HUES6 (cell line): ENCODE measurements around the gene CBX7.

Experiments used
- H3K27ac ChIP-seq: 2 replicates; pipeline ENCODE4 v1.7.0; 2013; ENCODE audit warnings: low read depth, mild to moderate bottlenecking, low read length, inconsistent platforms
- H3K27me3 ChIP-seq: 2 replicates; pipeline ENCODE4 v1.6.1; 2013; ENCODE audit warnings: low read length; ENCODE audit not compliant: control insufficient read depth, insufficient read depth
- H3K36me3 ChIP-seq: 2 replicates; pipeline ENCODE4 v1.6.1; 2013; ENCODE audit warnings: low read length; ENCODE audit not compliant: control insufficient read depth, insufficient read depth
- H3K4me1 ChIP-seq: 2 replicates; pipeline ENCODE4 v1.6.1; 2013; ENCODE audit warnings: low read length; ENCODE audit not compliant: control insufficient read depth, insufficient read depth
- H3K4me3 ChIP-seq: 2 replicates; pipeline ENCODE4 v1.5.1; 2013; ENCODE audit warnings: low read depth, low read length
- H3K9ac ChIP-seq: one replicate; pipeline ENCODE4 v1.6.1; 2013; ENCODE audit warnings: mild to moderate bottlenecking, low read length
- H3K9me3 ChIP-seq: 2 replicates; pipeline ENCODE4 v1.6.1; 2013; ENCODE audit warnings: low read depth, low read length; ENCODE audit not compliant: control insufficient read depth, insufficient read depth

Gene CBX7

GRCh38 chr22:39083212-39084165 lies 69.0 kb downstream of the CBX7 start:
- Histone ChIP-seq H3K9ac (no peak overlapping the region), H3K36me3 (no peaks in the 10 kb centered on the region), H3K27ac (no peak overlapping the region), H3K27me3 (no peaks in the 10 kb centered on the region), H3K9me3 (no peaks in the 10 kb centered on the region), H3K4me1 (peaks cover 14% of the 10 kb centered on the region), H3K4me3 (no peak overlapping the region)

GRCh38 chr22:39081598-39081997 lies 70.9 kb downstream of the CBX7 start:
- H3K4me1 ChIP-seq = peaks cover under 1% of the 10 kb centered on the region; the same call in 1 of the 2 replicates
- no peak overlapping the region for H3K9ac ChIP-seq
- no peaks in the 10 kb centered on the region for H3K9me3 ChIP-seq
- no peaks in the 10 kb centered on the region for H3K36me3 ChIP-seq
- H3K27ac ChIP-seq = no peak overlapping the region
- no peaks in the 10 kb centered on the region for H3K27me3 ChIP-seq
- no peak overlapping the region for H3K4me3 ChIP-seq

- Histone ChIP-seq H3K9ac (no peak overlapping the region), H3K4me3 (no peak overlapping the region), H3K27me3 (no peaks in the 10 kb centered on the region), H3K36me3 (no peaks in the 10 kb centered on the region), H3K27ac (no peak overlapping the region), H3K9me3 (no peaks in the 10 kb centered on the region), H3K4me1 (peaks cover 6% of the 10 kb centered on the region; the same call in 1 of the 2 replicates)
These were observed 71.5 kb downstream of the CBX7 start for GRCh38 chr22:39081016-39081415.
